MG63 (cell line): ENCODE measurements around the gene ITPRID2. TPM values are rescaled to one million over a fixed set of nuclear protein-coding genes. Genes with fewer than 3 reads are reported as not detected.

ENCODE experiments used
- DNase-seq: peaks from one replicate; pipeline ENCODE4 v3.0.0-alpha.2; 2020
- H3K27me3 ChIP-seq: fragments of 250-450 bp; sonication (Bioruptor Pico); 2 replicates; pipeline ENCODE4 v1.5.1; 2020; ENCODE audit warnings: mild to moderate bottlenecking, moderate library complexity
- H3K36me3 ChIP-seq: fragments of 250-450 bp; sonication (Bioruptor Pico); 2 replicates; pipeline ENCODE4 v1.5.1; 2020; ENCODE audit warnings: mild to moderate bottlenecking, moderate library complexity
- H3K4me3 ChIP-seq: fragments of 250-450 bp; sonication (Bioruptor Pico); 2 replicates; pipeline ENCODE4 v1.5.1; 2020; ENCODE audit warnings: mild to moderate bottlenecking, moderate library complexity
- H3K9me3 ChIP-seq: fragments of 250-450 bp; sonication (Bioruptor Pico); 2 replicates; pipeline ENCODE4 v1.5.1; 2020; ENCODE audit warnings: mild to moderate bottlenecking, moderate library complexity
- total RNA-seq: library from RNA; depleted of rRNA; stranded (reverse); fragments of >200 nt; shearing (Covaris generic); gene quantifications from 2 replicates; pipeline ENCODE4 v1.2.3, GENCODE V29; 2014; ENCODE audit warnings: low replicate concordance

ITPRID2 gene
- total RNA-seq, 1 experiment from 2014 or later, result 47.7 TPM

DNA sequence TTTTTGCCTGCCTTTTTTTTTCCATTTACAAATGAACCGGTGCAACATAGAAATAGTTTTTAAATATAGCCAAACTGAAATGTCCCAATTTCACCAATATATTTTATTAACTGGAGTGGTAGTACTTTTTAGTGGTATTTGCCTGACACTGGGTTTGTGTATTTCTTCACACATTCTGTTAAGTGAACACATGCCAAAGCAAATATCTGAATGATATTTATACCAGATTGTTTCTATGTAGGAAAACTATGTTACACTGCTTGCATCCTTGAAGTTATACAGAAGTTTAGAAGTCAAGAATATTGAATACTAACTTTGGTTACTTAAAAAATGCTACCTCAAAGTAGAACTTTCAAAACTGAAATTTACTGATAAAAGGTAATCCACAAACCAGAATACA, 19.4 kb upstream of the ITPRID2 start:
- no peak for DNase-seq
- Histone ChIP-seq H3K27me3 (no peaks in the 10 kb centered on the region), H3K4me3 (no peak overlapping the region), H3K36me3 (no peaks in the 10 kb centered on the region), H3K9me3 (no peaks in the 10 kb centered on the region)

DNA sequence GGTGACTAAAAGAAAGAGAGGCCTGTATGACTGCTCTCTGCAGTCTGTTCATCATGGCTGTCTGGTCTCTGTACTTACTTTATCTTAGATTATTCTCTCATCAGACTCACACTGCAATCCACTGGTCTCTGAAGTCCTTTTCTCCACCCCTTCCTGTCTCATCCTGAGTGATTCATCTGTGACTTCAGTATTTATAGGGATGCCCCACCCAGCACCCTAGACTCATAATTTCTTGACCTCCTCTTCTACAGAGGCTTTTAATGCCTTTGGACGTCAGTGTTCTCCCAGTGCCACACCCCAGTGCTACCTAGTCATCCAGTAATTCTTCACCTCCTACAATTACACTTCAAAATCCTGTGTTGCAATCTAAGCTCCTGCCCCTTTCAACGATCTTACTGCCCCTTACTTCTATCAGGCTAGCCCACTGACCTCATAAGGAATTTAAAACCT, 14.9 kb upstream of the ITPRID2 start:
- Histone ChIP-seq H3K4me3 (no peak overlapping the region), H3K36me3 (no peaks in the 10 kb centered on the region), H3K9me3 (no peaks in the 10 kb centered on the region), H3K27me3 (no peaks in the 10 kb centered on the region)
- DNase-seq, result peak; percentile 25

DNA sequence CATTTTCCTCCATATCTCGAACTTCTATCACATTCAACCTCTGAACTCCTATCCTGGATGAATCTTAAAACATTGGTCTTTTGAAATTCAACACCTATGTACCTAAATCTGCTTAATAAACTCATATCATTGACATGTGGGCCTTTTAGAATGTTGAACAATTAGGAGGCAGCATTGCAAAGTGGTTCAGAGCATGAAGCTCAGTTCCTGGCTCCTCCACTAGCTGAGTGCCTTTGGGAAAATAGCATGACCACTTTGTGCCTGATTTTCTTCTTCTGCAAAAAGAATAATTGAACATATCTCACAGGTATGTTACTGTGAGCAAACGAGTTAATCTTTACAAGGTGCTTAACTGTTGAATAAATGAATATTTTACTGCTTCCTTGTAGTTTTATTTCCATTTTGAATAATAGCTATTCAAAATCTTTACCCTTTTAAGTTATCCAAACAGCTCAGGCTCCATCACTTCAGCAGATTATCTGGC, 14.3 kb upstream of the ITPRID2 start:
- Histone ChIP-seq H3K9me3 (no peaks in the 10 kb centered on the region), H3K4me3 (no peak overlapping the region), H3K27me3 (no peaks in the 10 kb centered on the region), H3K36me3 (no peaks in the 10 kb centered on the region)
- DNase-seq, result no peak

DNA sequence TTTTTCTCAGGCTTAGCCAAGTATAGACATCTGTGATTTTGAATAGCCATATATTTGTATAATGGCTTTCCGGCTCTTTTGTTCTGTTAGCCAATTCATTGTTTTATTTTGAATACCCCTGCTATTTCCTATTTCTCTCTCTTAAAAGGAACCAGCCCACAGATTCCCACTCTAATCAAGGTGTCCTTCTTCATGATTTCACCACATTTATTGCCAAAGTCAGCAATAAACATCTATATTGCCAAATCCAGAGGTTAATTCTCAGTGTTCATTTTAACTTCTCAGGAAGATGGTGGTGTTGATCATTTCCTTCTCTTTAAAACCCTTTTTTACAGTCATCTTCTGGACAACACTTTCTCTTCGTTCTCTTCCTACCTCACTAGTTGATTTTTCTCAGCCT, 13.1 kb upstream of the ITPRID2 start:
- H3K36me3 ChIP-seq, result no peaks in the 10 kb centered on the region
- no peak overlapping the region for H3K4me3 ChIP-seq
- no peak for DNase-seq
- H3K9me3 ChIP-seq, result no peaks in the 10 kb centered on the region
- H3K27me3 ChIP-seq, result no peaks in the 10 kb centered on the region

DNA sequence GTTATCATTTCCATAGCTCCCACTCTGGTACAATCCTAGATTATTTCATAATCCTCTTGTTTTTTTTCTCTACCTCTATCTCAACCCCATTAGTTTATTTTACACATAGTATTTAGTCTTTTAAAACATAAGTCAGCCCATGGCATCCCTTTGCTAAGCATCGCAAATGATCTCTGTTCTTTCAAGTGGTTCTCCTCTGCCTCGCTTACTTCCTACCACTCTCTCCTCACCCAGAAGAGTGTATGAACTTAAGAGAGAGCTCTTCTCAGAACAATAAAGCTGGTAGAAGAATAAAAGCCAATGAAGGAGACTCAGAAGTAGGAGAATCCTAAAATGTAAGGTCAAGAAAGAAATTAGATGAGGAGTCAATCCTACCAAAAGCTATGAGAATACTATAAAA, 12.2 kb upstream of the ITPRID2 start:
- no peaks in the 10 kb centered on the region for H3K9me3 ChIP-seq
- H3K27me3 ChIP-seq, result no peaks in the 10 kb centered on the region
- no peak for DNase-seq
- no peaks in the 10 kb centered on the region for H3K36me3 ChIP-seq
- no peak overlapping the region for H3K4me3 ChIP-seq

DNA sequence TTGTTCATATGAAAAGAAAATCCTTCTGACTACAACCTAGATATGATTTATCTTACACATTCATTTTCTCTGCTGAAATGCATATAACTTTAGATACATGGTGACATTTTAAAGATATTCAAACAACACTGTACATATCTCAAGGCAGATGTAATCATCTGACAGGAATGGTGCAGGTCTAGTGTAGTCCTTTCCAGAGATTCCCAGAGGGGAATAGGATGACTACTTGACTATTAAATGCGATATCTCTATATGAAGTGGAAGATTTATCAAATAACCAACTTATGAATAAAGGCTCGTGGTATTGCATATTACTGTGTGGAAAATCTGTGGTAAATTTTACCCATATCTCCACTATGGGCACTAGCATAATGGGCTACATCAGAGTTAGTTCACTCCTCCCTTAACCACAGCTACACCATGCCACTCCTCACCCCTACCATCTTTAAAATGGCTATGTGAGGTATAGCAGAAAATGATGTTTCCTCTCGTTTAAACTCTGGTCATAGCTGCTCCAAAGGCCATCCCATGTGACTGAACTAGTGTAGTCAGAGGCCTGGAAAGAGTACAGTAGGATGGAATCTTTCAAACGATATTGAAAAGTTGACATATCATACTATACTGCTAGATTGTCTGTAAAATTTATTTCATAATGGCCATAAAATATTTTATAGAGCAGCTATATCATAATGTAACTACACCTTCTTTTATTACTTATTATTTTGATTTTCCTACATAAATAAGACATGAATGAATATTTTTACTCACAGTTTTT, 9.1 kb upstream of the ITPRID2 start:
- DNase-seq, result no peak
- H3K27me3 ChIP-seq, result no peaks in the 10 kb centered on the region
- H3K4me3 ChIP-seq, result no peak overlapping the region
- H3K36me3 ChIP-seq, result no peaks in the 10 kb centered on the region
- no peaks in the 10 kb centered on the region for H3K9me3 ChIP-seq

DNA sequence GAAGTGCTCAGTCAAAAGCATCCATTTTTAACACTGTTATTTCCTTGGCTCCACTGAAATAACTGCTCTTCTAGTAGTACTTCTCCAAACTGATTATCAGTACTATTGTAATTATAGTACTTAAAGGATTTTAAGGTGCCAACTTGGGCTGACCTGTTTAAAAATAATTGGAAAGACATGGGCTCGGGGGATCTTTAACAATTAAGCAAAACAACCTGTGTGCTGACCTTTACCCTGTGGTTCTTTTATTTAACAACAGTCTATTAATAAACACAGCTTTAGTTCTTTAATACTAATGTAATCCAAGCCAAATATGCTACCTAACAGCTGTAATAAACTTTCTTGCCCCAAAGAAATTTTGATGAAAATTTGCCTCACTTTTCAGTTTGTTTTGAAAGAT, 6.9 kb upstream of the ITPRID2 start:
- no peaks in the 10 kb centered on the region for H3K9me3 ChIP-seq
- no peaks in the 10 kb centered on the region for H3K27me3 ChIP-seq
- no peak overlapping the region for H3K4me3 ChIP-seq
- H3K36me3 ChIP-seq, result no peaks in the 10 kb centered on the region
- DNase-seq, result no peak

DNA sequence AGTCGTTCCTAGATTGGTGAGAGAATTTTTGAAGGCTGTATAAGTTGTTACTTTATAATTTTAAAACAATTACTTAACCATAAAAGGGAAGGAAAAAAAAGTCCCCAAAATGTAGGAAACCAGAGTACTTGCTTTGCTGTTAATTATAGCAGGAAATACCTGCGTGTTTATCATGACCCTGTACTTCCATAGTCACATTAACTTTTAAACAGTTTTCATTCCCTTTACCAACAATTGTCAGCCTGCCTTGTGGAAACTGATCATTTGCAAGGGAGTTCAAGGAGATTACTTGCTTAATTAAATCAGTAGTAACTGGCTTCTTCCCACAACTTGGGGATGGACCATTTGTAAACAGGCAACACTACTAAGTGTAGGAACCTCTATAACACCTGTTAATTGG, 6.4 kb upstream of the ITPRID2 start:
- no peaks in the 10 kb centered on the region for H3K36me3 ChIP-seq
- H3K4me3 ChIP-seq, result no peak overlapping the region
- no peak for DNase-seq
- H3K27me3 ChIP-seq, result no peaks in the 10 kb centered on the region
- no peaks in the 10 kb centered on the region for H3K9me3 ChIP-seq

DNA sequence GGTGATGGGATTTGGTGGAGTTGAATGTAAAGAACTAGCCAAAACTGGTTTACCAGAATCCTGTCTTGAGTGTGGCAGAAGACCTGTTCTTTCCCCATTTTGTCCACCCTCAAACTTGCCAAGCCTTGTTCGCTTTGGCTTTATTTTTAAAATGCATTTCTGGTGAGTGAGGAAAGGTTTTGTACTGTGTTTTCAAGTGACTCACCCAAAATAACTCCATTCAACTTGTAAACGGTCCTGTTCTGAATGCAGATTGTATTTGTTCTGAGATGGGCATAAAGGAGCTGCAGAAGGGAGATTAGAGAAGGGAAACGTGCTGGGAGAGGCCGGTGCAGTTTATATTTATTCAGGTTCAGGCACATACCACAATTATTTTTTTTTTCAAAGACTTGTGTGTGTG, 5.3 kb upstream of the ITPRID2 start:
- Histone ChIP-seq H3K9me3 (no peaks in the 10 kb centered on the region), H3K27me3 (no peaks in the 10 kb centered on the region)
- DNase-seq, result peak; percentile 3

DNA sequence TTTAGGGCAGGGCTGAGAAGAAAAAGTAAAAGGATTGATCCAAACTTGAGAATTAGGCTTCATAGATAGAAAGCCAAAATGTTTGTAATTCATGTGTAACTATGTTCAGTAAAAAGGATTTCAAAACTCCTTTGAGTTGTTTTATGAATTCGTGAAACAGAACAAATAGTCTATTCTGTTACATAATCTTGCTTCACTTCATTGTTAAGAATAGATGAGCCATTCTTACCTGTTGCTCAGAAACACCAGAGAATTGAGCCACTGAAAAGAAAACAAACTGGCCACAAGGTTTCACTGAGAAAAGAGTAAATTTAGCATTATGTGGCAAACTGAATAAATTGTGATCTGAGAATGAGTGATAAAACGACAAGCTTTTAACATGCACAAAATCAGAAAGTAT, 4.5 kb upstream of the ITPRID2 start:
- Histone ChIP-seq H3K9me3 (no peaks in the 10 kb centered on the region), H3K27me3 (no peaks in the 10 kb centered on the region), H3K4me3 (no peak overlapping the region), H3K36me3 (no peaks in the 10 kb centered on the region; the same call in 1 of the 2 replicates)
- no peak for DNase-seq

More for the DNA sequence above, 5.3 kb upstream of the ITPRID2 start:
- Histone ChIP-seq H3K4me3 (no peak overlapping the region), H3K36me3 (no peaks in the 10 kb centered on the region)

DNA sequence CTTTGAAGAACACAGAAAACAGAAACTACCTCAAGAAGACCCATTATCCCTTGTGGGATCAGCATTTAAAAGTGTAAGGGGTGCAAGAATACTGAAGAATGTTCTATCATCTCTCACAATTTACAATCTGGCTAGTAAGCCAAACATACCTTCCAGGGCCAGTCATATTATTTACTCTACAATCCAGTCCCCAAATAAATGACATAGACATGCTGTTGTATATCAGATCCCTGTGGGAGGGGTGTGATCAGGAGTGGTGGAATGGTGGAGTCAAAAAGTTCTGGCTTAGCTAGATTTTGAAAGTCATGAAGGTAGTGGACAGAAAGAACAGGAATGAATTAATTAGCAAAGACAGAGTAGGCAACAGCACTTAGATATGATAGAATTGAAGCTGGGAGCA, 1.8 kb upstream of the ITPRID2 start:
- H3K9me3 ChIP-seq, result no peaks in the 10 kb centered on the region
- H3K36me3 ChIP-seq, result peaks cover 23% of the 10 kb centered on the region
- no peaks in the 10 kb centered on the region for H3K27me3 ChIP-seq
- no peak overlapping the region for H3K4me3 ChIP-seq
- no peak for DNase-seq

DNA sequence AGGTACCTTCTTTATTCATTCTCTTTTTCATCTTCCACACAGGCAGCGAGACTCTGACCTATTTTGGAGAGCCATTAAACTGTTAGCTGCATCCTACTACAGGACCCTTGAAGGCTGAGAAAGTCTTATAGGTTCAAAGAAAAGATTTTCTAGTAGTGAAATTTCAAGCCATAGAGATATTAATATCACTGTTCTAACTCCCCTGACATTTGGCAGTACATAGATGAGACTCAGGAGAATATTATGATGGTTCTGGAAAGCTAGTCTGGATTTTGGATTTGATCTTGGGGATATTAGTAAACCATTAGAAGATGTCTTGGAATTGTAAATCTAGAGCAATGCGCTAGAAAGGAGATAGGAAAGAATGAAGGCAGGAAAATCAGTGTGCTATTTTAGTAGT, 1.3 kb upstream of the ITPRID2 start:
- peaks cover 27% of the 10 kb centered on the region for H3K36me3 ChIP-seq
- H3K4me3 ChIP-seq, result no peak overlapping the region
- no peaks in the 10 kb centered on the region for H3K9me3 ChIP-seq
- DNase-seq, result no peak
- no peaks in the 10 kb centered on the region for H3K27me3 ChIP-seq

DNA sequence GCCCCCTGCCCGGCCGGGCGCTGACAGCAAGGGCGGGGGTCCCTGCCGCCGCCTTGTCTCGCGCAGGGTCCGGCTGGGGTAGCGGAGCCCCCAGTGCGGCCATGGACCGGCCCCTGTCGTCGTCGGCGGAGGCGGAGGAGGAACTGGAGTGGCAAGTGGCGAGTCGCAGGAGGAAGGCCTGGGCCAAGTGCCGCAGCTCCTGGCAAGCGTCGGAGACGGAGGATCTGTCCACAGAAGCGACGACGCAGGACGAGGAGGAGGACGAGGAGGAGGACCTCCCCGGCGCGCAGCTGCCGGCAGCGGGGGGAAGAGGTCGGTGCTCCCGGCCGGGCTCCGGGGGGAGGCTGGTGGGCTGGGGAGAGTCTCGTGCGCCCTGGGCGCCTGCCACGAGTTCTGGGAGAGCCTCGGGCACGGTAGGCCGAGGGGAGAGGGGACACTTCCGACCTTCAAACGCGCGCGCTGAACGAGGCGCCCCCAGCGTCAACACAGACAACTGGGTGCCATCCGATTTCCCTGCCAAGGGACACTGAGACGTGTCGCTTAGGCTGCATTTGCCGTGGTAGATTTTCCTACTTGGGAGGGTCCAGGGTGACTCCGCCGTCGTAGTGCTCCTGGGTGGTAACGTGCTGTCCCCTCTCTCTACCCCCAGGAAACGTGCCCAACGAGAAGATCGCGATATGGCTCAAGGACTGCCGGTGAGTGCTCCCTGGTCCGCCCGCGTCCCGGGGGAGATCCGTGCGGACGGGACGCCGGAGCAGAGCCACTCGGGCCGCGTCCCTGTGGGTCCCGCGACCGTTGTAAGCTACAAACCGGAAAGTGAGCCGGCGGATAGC, 652 bp downstream of the ITPRID2 start:
- Histone ChIP-seq H3K4me3 (peak overlapping the region; percentile 95), H3K36me3 (peaks cover 46% of the 10 kb centered on the region), H3K27me3 (no peaks in the 10 kb centered on the region), H3K9me3 (no peaks in the 10 kb centered on the region)
- peak; percentile 70 for DNase-seq

DNA sequence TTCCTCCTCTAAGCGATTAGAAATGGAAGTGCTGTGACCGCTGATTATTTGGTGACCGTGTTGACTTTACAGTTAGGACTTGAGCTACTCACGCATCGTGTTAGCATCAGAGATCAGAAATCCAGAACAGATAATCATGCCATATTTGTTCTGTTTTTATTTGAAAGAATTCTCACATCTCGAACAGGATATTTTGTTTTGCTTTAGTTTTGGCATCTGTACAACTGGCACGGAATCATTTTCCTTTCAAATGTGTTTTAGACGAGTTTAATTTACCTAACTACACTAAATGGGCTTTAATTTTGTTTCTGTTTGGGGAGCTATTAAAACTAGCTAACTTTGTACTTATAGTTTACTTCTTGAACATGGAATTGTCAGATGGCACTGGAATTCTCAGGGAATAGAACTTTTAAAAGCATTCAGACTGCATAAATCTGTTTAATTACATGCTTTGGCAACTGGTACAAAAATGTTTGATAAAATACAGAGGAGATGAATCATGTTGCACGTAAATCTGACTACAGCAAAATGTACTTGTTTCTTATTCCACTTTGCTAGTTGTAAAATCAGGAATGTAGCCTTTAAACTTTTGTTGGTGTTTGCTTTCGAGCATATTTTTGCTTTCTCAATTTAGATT, 1.4 kb downstream of the ITPRID2 start:
- Histone ChIP-seq H3K4me3 (peak overlapping the region; percentile 95), H3K36me3 (peaks cover 54% of the 10 kb centered on the region), H3K9me3 (no peaks in the 10 kb centered on the region), H3K27me3 (no peaks in the 10 kb centered on the region)
- no peak for DNase-seq

DNA sequence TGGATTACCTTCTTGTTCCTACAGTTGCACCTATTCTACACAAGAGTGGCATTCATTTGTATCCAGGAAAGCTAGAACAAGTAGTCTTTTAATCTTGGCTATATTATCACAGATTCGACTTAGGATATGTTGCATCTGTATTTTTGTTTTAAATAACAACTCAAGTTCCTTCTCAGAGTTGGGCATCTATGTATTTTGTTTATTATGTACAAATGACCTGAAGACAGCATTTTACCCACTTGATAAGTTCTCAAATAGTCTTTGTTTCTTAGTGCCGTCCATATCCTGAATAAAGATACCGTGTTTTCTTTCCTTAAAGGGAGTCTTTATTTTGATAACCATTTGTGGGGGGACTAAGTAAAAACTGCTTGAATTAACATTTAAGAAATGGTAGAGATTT, 2.9 kb downstream of the ITPRID2 start:
- H3K27me3 ChIP-seq, result no peaks in the 10 kb centered on the region
- peak overlapping the region; percentile 95 for H3K4me3 ChIP-seq
- no peak for DNase-seq
- H3K9me3 ChIP-seq, result no peaks in the 10 kb centered on the region
- H3K36me3 ChIP-seq, result peaks cover 66% of the 10 kb centered on the region

DNA sequence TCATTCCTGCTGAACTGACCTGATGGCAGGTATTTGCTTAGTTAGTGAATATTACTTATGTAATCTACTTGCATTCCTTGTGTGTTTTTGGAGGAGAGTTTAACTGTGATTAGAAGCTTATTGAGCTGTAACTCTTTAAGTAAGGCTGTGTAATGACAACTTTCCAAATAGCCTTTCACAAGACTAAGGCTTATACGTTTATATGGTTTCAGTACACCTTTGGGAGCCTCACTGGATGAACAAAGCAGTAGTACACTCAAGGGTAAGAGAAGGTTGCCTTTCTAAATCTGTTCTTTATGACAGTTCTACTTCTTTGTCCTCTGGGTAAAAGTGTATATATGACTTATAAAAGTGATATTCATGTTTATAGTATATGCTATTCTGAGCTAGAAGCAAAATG, 4.3 kb downstream of the ITPRID2 start:
- H3K27me3 ChIP-seq, result no peaks in the 10 kb centered on the region
- H3K4me3 ChIP-seq, result no peak overlapping the region
- no peaks in the 10 kb centered on the region for H3K9me3 ChIP-seq
- no peak for DNase-seq
- peaks cover 81% of the 10 kb centered on the region for H3K36me3 ChIP-seq

DNA sequence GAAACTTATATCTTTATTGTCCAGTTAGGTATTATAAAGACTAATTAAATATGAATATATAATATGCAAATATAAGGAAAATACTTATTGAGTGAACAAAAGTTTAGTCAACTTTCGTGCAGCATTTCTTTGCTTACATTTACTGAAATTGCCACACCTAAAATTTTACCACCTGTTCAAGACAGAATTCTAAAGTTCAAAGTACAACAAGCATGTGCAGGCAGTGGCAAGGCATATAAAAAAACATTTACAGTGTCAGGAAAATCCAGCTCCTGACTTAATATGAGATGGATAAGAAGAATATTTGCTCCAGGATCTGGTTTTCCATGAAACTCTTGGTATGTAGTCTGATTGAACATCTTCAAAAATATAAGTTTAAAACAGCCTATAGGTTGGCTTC, 4.8 kb downstream of the ITPRID2 start:
- peaks cover 86% of the 10 kb centered on the region for H3K36me3 ChIP-seq
- H3K4me3 ChIP-seq, result no peak overlapping the region
- no peaks in the 10 kb centered on the region for H3K27me3 ChIP-seq
- no peak for DNase-seq
- H3K9me3 ChIP-seq, result no peaks in the 10 kb centered on the region
